ENCODE data around the gene MFSD11. TPM values are rescaled to one million over a fixed set of nuclear protein-coding genes. Genes with fewer than 3 reads are reported as not detected.
A peak's percentile ranks its signal among the peaks of the same experiment; 100 is the strongest.
"Not testable (repeated sequence)": the region's sequence is repeated elsewhere in the genome, so short reads cannot be mapped to it uniquely, and the experiment has no call there.

MFSD11 gene
- total RNA-seq, 2 experiments from 2014 or later = 10.3 to 15.1 TPM

- H3K27me3 Mint-ChIP-seq; H3K4me3 Mint-ChIP-seq; POLR2A ChIA-PET; intact Hi-C loops (cut with DNase I, micrococcal nuclease); H3K36me3 Mint-ChIP-seq (ENCODE audit: low read depth); CTCF ChIA-PET; H3K27ac Mint-ChIP-seq; H3K9me3 Mint-ChIP-seq (ENCODE audit: low read depth): not testable (repeated sequence)
- DNase-seq = peak; percentile 14
- peaks cover 10% of the 10 kb centered on the region for H3K4me1 Mint-ChIP-seq
- ATAC-seq = peak; percentile 40
These were observed 49.9 kb downstream of the MFSD11 start for GRCh38 chr17:76787866-76788265.

GRCh38 chr17:76789235-76789788 is 51.4 kb downstream of the MFSD11 start:
- H3K4me1 Mint-ChIP-seq = peaks cover 10% of the 10 kb centered on the region
- intact Hi-C loops (cut with DNase I, micrococcal nuclease) = no loop called here
- no peaks in the 10 kb centered on the region for H3K27me3 Mint-ChIP-seq
- peaks cover 2% of the 10 kb centered on the region for H3K36me3 Mint-ChIP-seq (ENCODE audit: low read depth)
- peaks cover 4% of the 10 kb centered on the region for H3K9me3 Mint-ChIP-seq (ENCODE audit: low read depth)
- CTCF ChIA-PET = interaction anchor here (0.6 kb wide), 1 partner anchor 218 kb away, joined by 3 read pairs; no protein-coding TSS in a partner anchor
- DNase-seq = no peak
- no peak overlapping the region for H3K4me3 Mint-ChIP-seq
- ATAC-seq = no peak
- H3K27ac Mint-ChIP-seq = no peak overlapping the region
- POLR2A ChIA-PET = interaction anchor here (0.6 kb wide), 1 partner anchor 65 kb away, joined by 3 read pairs; no protein-coding TSS in a partner anchor

GRCh38 chr17:76791053-76791980 is 53.4 kb downstream of the MFSD11 start:
- intact Hi-C loops (cut with DNase I, micrococcal nuclease) = loop anchor here in 1 of 2 experiments (1.0 kb wide), 2 partner anchors 38 to 53 kb away; partner anchors contain the start of gene MFSD11
- POLR2A ChIA-PET = interaction anchor here (0.6 to 0.7 kb wide), 2 partner anchors 119 to 207 kb away, joined by 5 to 13 read pairs; no protein-coding TSS in a partner anchor

GRCh38 chr17:76792348-76792747 is 54.4 kb downstream of the MFSD11 start:
- intact Hi-C loops (cut with DNase I, micrococcal nuclease) = no loop called here
- H3K27me3 Mint-ChIP-seq = no peaks in the 10 kb centered on the region
- ChIA-PET POLR2A (no interaction called here), CTCF (interaction anchor here (0.6 to 1.2 kb wide), 5 partner anchors 24 to 751 kb away, joined by 3 to 5 read pairs (median 4); no protein-coding TSS in a partner anchor)
- H3K9me3 Mint-ChIP-seq (ENCODE audit: low read depth) = peaks cover 4% of the 10 kb centered on the region
- no peak overlapping the region for H3K4me3 Mint-ChIP-seq
- H3K27ac Mint-ChIP-seq = no peak overlapping the region
- DNase-seq (no peak), ATAC-seq (no peak)
- peaks cover 2% of the 10 kb centered on the region for H3K36me3 Mint-ChIP-seq (ENCODE audit: low read depth)
- peaks cover 10% of the 10 kb centered on the region for H3K4me1 Mint-ChIP-seq

More at GRCh38 chr17:76791053-76791980, 53.4 kb downstream of the MFSD11 start:
- H3K36me3 Mint-ChIP-seq (ENCODE audit: low read depth) = peaks cover 2% of the 10 kb centered on the region
- no peaks in the 10 kb centered on the region for H3K27me3 Mint-ChIP-seq
- DNase-seq = peak; percentile 73
- peaks cover 4% of the 10 kb centered on the region for H3K9me3 Mint-ChIP-seq (ENCODE audit: low read depth)
- H3K4me1 Mint-ChIP-seq = peaks cover 10% of the 10 kb centered on the region
- H3K4me3 Mint-ChIP-seq = peak overlapping the region; percentile 12
- CTCF ChIA-PET = interaction anchor here (0.6 to 1.2 kb wide), 3 partner anchors 25 to 80 kb away, joined by 3 to 5 read pairs (median 4); no protein-coding TSS in a partner anchor
- H3K27ac Mint-ChIP-seq = no peak overlapping the region
- peak; percentile 89 for ATAC-seq

- Mint-ChIP-seq H3K4me3 (no peak overlapping the region), H3K36me3 (ENCODE audit: low read depth) (peaks cover 2% of the 10 kb centered on the region), H3K9me3 (ENCODE audit: low read depth) (peaks cover 4% of the 10 kb centered on the region), H3K4me1 (peaks cover 10% of the 10 kb centered on the region), H3K27me3 (no peaks in the 10 kb centered on the region), H3K27ac (no peak overlapping the region)
- POLR2A ChIA-PET = no interaction called here
- DNase-seq (peak; percentile 17), ATAC-seq (peak; percentile 47)
- intact Hi-C loops (cut with DNase I, micrococcal nuclease) = no loop called here
- CTCF ChIA-PET = no interaction called here
These were observed 55.9 kb downstream of the MFSD11 start for GRCh38 chr17:76793775-76794174.

DNA sequence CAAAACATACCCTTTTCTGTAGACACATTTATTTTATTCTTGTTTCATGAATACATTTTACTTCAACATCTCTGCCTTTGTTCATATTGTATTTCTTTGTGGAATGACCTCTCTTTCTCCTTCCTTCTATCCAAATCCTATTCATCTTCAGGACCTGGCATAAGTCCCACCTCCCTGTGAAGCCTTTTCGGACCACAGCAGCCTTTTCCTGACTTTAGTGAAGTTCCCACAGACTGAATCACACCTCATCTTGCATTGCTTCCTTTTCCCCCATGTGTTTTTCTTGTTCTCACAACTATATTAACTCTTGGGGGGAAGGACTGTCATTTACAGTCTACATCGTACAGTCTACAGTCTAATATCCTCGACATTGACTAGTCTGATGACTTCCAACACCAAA is 58.2 kb downstream of the MFSD11 start:
- H3K27ac Mint-ChIP-seq = no peak overlapping the region
- intact Hi-C loops (cut with DNase I, micrococcal nuclease) = no loop called here

GRCh38 chr17:76797241-76797840 is 59.4 kb downstream of the MFSD11 start:
- Mint-ChIP-seq H3K27ac (no peak overlapping the region), H3K9me3 (ENCODE audit: low read depth) (peaks cover 4% of the 10 kb centered on the region), H3K4me3 (no peak overlapping the region), H3K4me1 (no peaks in the 10 kb centered on the region), H3K36me3 (ENCODE audit: low read depth) (peaks cover 2% of the 10 kb centered on the region), H3K27me3 (no peaks in the 10 kb centered on the region)
- DNase-seq (no peak), ATAC-seq (no peak)
- CTCF ChIA-PET = interaction anchor here (1.1 kb wide), 1 partner anchor 917 kb away, joined by 3 read pairs; no protein-coding TSS in a partner anchor
- intact Hi-C loops (cut with DNase I, micrococcal nuclease) = no loop called here
- POLR2A ChIA-PET = no interaction called here

More for the DNA sequence above, 58.2 kb downstream of the MFSD11 start:
- POLR2A ChIA-PET = no interaction called here
- CTCF ChIA-PET = no interaction called here
- Mint-ChIP-seq H3K9me3 (ENCODE audit: low read depth) (peaks cover 4% of the 10 kb centered on the region), H3K36me3 (ENCODE audit: low read depth) (peaks cover 2% of the 10 kb centered on the region), H3K4me3 (no peak overlapping the region), H3K27me3 (no peaks in the 10 kb centered on the region), H3K4me1 (peaks cover 9% of the 10 kb centered on the region)
- ATAC-seq (no peak), DNase-seq (no peak)

DNA sequence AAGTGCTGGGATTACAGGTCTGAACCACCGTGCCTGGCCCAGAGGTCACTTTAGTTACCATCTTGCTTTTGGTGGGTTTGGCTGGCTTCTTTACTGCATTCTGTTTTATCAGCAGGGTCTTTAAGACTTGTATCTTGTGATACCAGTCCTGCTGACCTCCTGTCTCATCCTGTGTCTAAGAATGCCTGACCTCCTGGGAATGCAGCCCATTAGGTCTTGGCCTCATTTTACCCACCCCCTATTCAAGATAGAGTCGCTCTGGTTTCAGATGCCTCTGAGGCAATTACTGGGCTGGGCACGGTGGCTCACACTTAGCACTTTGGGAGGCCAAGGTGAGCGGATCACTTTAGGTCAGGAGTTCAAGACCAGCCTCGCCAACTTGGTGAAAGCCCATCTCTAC is 63.8 kb downstream of the MFSD11 start:
- intact Hi-C loops (cut with DNase I, micrococcal nuclease) = no loop called here
- H3K27me3 Mint-ChIP-seq = no peaks in the 10 kb centered on the region
- POLR2A ChIA-PET = no interaction called here
- no peaks in the 10 kb centered on the region for H3K4me1 Mint-ChIP-seq
- no peaks in the 10 kb centered on the region for H3K9me3 Mint-ChIP-seq (ENCODE audit: low read depth)
- DNase-seq (no peak), ATAC-seq (no peak)
- no peaks in the 10 kb centered on the region for H3K36me3 Mint-ChIP-seq (ENCODE audit: low read depth)
- H3K27ac Mint-ChIP-seq = no peak overlapping the region
- CTCF ChIA-PET = no interaction called here
- no peak overlapping the region for H3K4me3 Mint-ChIP-seq

GRCh38 chr17:76805319-76805718 is 67.4 kb downstream of the MFSD11 start:
- ATAC-seq (no peak), DNase-seq (no peak)
- Mint-ChIP-seq H3K36me3 (ENCODE audit: low read depth) (no peaks in the 10 kb centered on the region), H3K9me3 (ENCODE audit: low read depth) (no peaks in the 10 kb centered on the region), H3K27ac (no peak overlapping the region), H3K4me1 (no peaks in the 10 kb centered on the region), H3K27me3 (no peaks in the 10 kb centered on the region), H3K4me3 (no peak overlapping the region)
- intact Hi-C loops (cut with DNase I, micrococcal nuclease) = no loop called here
- POLR2A ChIA-PET = no interaction called here
- CTCF ChIA-PET = interaction anchor here (0.6 kb wide), 1 partner anchor 285 kb away, joined by 3 read pairs; no protein-coding TSS in a partner anchor

GRCh38 chr17:76806151-76806550 is 68.2 kb downstream of the MFSD11 start:
- POLR2A ChIA-PET; DNase-seq; H3K27me3 Mint-ChIP-seq; ATAC-seq; H3K27ac Mint-ChIP-seq; H3K4me3 Mint-ChIP-seq; intact Hi-C loops (cut with DNase I, micrococcal nuclease); H3K4me1 Mint-ChIP-seq; H3K36me3 Mint-ChIP-seq (ENCODE audit: low read depth); H3K9me3 Mint-ChIP-seq (ENCODE audit: low read depth): not testable (repeated sequence)
- CTCF ChIA-PET = interaction anchor here (0.6 to 1.2 kb wide), 4 partner anchors 9 to 285 kb away, joined by 3 to 5 read pairs (median 3); no protein-coding TSS in a partner anchor

GRCh38 chr17:76806767-76807166 is 68.8 kb downstream of the MFSD11 start:
- DNase-seq; H3K27ac Mint-ChIP-seq; ATAC-seq; H3K36me3 Mint-ChIP-seq (ENCODE audit: low read depth); H3K4me3 Mint-ChIP-seq; H3K27me3 Mint-ChIP-seq; intact Hi-C loops (cut with DNase I, micrococcal nuclease); H3K9me3 Mint-ChIP-seq (ENCODE audit: low read depth); H3K4me1 Mint-ChIP-seq; POLR2A ChIA-PET: not testable (repeated sequence)
- CTCF ChIA-PET = interaction anchor here (1.1 to 1.2 kb wide), 2 partner anchors 10 to 93 kb away, joined by 3 to 5 read pairs; no protein-coding TSS in a partner anchor
